Thyroid gland (tissue), 4 donors: Measurements from ENCODE around the gene NDUFA3. TPM values are rescaled to one million over a fixed set of nuclear protein-coding genes. Genes with fewer than 3 reads are reported as not detected.

ENCODE experiments used
- DNase-seq, 2 donors: peaks; one replicate each; pipeline ENCODE4 v3.0.0-alpha.2; 2019
- H3K27ac ChIP-seq, 3 donors: fragments of 200-600 bp; sonication (generic); 1 replicate in 2 of 3; 2 replicates in 1 of 3; pipeline ENCODE4 v1.5.1; 2016 to 2019; ENCODE audit warnings: mild to moderate bottlenecking in 1 of 3, moderate library complexity in 1 of 3
- H3K27me3 ChIP-seq: fragments of 200-600 bp; sonication (generic); one replicate; pipeline ENCODE4 v1.5.1; 2019
- H3K36me3 ChIP-seq, 2 donors: fragments of 200-600 bp; sonication (generic); one replicate each; pipeline ENCODE4 v1.5.1; 2016 to 2019
- H3K4me1 ChIP-seq, 2 donors: fragments of 200-600 bp; sonication (generic); one replicate each; pipeline ENCODE4 v1.5.1; 2017 to 2019
- H3K4me3 ChIP-seq, 3 donors: fragments of 200-600 bp; sonication (generic); replicated peaks in 1 of 3; 1 replicate in 2 of 3; 2 replicates in 1 of 3; pipeline ENCODE4 v1.5.1; 2016; ENCODE audit warnings: mild to moderate bottlenecking in 1 of 3
- H3K9me3 ChIP-seq: fragments of 200-600 bp; sonication (generic); one replicate; pipeline ENCODE4 v1.5.1; 2017
- POLR2A ChIP-seq, 2 donors: fragments of 450-650 bp; IDR thresholded peaks; one replicate each; pipeline ENCODE4 v1.6.1; 2017; ENCODE audit warnings: antibody characterized with exemption in 2 of 2, mild to moderate bottlenecking in 2 of 2, moderate library complexity in 1 of 2
- WGBS, 2 donors: methylation state at CpG; one replicate each; pipeline ENCODE4 v1.1.5; 2017; 5-methylcytosine and 5-hydroxymethylcytosine counted together
- intact Hi-C: fragments of 100-400 bp; cut with DNase I; formaldehyde crosslinking; loops from one replicate; pipeline ENCODE4 v1.15.1; 2023
- total RNA-seq, 4 donors: library from RNA; depleted of rRNA; stranded (reverse); fragments of >200 nt; gene quantifications; one replicate each; pipeline ENCODE4 v1.2.3, GENCODE V29; 2016
- TF ChIP-seq, protein P1 (sequence below), 6 experiments: fragments of 200-600 bp in 3 of 6; fragments of 450-650 bp in 3 of 6; sonication (generic) in 3 of 6; IDR thresholded peaks; one replicate each; pipeline ENCODE4 v1.5.1; 2016 to 2019; ENCODE audit warnings: antibody characterized with exemption in 6 of 6, mild to moderate bottlenecking in 2 of 6, inconsistent platforms in 1 of 6, moderate library complexity in 1 of 6

Gene NDUFA3
- total RNA-seq, 4 donors from 2014 or later, result 17.7 to 100 (median 52.7) TPM

DNA sequence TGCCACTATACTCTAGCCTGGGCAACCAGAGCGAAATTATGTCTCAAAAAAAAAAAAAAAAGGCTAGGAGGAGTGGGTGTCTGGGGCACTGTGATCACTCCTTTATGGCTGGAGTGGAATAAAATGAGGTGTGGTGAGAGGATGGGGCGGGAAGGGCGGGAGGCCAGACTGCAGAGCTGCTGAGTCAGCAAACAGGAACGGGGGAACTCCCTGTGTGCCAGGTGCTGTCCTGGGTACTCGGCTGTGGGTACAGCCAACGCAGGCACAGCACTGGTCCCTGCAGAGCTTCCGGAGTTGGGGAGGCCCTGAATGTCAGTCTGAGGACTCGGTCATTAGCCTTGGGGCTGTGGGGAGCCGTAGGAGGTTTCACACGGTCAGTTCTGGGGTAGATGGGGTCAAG lies 18.6 kb downstream of the NDUFA3 start:
- peaks cover 5 to 10% of the 10 kb centered on the region in 2 donors for H3K4me1 ChIP-seq
- WGBS, 2 donors, result 90 to 97% methylated on average over 10 of the region's 10 CpGs
- H3K9me3 ChIP-seq, result no peaks in the 10 kb centered on the region
- intact Hi-C loops, result no loop called here
- H3K36me3 ChIP-seq, result peaks cover 53 to 62% of the 10 kb centered on the region in 2 donors
- H3K27me3 ChIP-seq, result no peaks in the 10 kb centered on the region
- H3K27ac ChIP-seq, result no peak overlapping the region
- TF ChIP-seq, protein P1, sequence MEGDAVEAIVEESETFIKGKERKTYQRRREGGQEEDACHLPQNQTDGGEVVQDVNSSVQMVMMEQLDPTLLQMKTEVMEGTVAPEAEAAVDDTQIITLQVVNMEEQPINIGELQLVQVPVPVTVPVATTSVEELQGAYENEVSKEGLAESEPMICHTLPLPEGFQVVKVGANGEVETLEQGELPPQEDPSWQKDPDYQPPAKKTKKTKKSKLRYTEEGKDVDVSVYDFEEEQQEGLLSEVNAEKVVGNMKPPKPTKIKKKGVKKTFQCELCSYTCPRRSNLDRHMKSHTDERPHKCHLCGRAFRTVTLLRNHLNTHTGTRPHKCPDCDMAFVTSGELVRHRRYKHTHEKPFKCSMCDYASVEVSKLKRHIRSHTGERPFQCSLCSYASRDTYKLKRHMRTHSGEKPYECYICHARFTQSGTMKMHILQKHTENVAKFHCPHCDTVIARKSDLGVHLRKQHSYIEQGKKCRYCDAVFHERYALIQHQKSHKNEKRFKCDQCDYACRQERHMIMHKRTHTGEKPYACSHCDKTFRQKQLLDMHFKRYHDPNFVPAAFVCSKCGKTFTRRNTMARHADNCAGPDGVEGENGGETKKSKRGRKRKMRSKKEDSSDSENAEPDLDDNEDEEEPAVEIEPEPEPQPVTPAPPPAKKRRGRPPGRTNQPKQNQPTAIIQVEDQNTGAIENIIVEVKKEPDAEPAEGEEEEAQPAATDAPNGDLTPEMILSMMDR (IDR thresholded peaks at IDR 0.05), result no peak
- TF ChIP-seq POLR2A (IDR thresholded peaks at IDR 0.05), result no peak
- DNase-seq, result no peak
- H3K4me3 ChIP-seq, result no peak overlapping the region

DNA sequence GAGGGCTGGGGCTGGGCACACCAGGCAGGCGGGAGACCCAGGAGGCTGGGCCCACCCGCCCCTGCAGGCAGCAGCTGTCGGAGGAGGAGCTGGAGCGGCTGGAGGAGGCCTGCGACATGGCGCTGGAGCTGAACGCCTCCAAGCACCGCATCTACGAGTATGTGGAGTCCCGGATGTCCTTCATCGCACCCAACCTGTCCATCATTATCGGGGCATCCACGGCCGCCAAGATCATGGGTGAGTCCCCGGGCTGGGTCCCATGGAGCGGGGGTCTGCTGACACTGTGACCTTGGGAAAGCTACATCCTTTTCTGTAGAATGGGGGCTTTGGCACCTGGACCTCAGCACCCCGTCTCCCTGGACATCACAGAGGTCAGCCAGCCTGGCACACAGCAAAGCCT lies 21.0 kb downstream of the NDUFA3 start:
- Histone ChIP-seq H3K36me3 (peaks cover 77 to 80% of the 10 kb centered on the region in 2 donors), H3K27me3 (no peaks in the 10 kb centered on the region), H3K9me3 (no peaks in the 10 kb centered on the region), H3K27ac (no peak overlapping the region), H3K4me3 (no peak overlapping the region), H3K4me1 (no peaks in the 10 kb centered on the region)
- DNase-seq, result no peak
- TF ChIP-seq, protein P1 (IDR thresholded peaks at IDR 0.05), result no peak
- no peak for TF ChIP-seq POLR2A (IDR thresholded peaks at IDR 0.05)
- intact Hi-C loops, result no loop called here
- 94 to 98% methylated on average over 16 of the region's 17 CpGs for WGBS, 2 donors

GRCh38 chr19:54124393-54124792 lies 21.7 kb downstream of the NDUFA3 start:
- intact Hi-C loops, result no loop called here
- DNase-seq, result no peak
- H3K4me1 ChIP-seq, result no peaks in the 10 kb centered on the region
- 95% methylated on average over 18 to 19 of the region's 19 CpGs for WGBS, 2 donors
- TF ChIP-seq, protein P1 (IDR thresholded peaks at IDR 0.05), result no peak
- TF ChIP-seq POLR2A (IDR thresholded peaks at IDR 0.05), result no peak
- H3K9me3 ChIP-seq, result no peaks in the 10 kb centered on the region
- no peak overlapping the region for H3K27ac ChIP-seq
- H3K36me3 ChIP-seq, result peaks cover 82 to 85% of the 10 kb centered on the region in 2 donors
- no peaks in the 10 kb centered on the region for H3K27me3 ChIP-seq
- H3K4me3 ChIP-seq, result no peak overlapping the region

- H3K36me3 ChIP-seq, result peaks cover 80 to 81% of the 10 kb centered on the region in 2 donors
- DNase-seq, result no peak
- no peak overlapping the region for H3K27ac ChIP-seq
- no peaks in the 10 kb centered on the region for H3K9me3 ChIP-seq
- no peak for TF ChIP-seq POLR2A (IDR thresholded peaks at IDR 0.05)
- TF ChIP-seq, protein P1 (IDR thresholded peaks at IDR 0.05), result no peak
- intact Hi-C loops, result no loop called here
- 91 to 95% methylated on average over 6 to 9 of the region's 9 CpGs for WGBS, 2 donors
- H3K4me1 ChIP-seq, result no peaks in the 10 kb centered on the region
- no peak overlapping the region for H3K4me3 ChIP-seq
- H3K27me3 ChIP-seq, result no peaks in the 10 kb centered on the region
These were observed 23.1 kb downstream of the NDUFA3 start for GRCh38 chr19:54125713-54126112.

DNA sequence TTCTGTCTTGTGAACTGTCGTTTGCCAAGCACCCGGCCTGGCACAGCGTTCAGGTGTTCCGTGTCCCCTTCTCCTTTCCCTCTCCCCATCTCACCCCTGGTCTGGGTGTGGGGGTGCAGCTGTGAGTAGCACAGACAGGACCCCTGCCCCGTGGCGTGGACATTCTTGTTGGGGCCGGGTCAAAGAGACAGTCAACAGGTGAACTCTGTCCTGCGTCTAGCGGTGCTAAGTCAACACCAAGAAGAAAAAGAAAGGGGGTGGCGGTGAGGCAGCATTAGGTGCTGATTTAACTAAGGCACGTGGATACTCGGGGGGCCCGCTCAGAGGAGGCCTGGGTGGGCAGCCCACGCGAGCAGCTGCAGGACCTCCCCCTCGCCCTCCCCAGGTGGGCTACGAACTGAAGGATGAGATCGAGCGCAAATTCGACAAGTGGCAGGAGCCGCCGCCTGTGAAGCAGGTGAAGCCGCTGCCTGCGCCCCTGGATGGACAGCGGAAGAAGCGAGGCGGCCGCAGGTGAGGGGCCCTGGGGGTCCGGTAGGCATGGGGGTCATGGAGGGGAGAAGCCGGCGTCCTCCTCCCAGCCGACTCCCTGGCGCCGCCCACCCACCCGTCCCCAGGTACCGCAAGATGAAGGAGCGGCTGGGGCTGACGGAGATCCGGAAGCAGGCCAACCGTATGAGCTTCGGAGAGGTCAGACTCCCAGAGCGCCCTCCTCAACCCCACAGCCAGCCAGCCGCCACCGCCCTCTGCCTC lies 25.2 kb downstream of the NDUFA3 start:
- DNase-seq, result no peak
- Histone ChIP-seq H3K27me3 (no peaks in the 10 kb centered on the region), H3K36me3 (peaks cover 75 to 76% of the 10 kb centered on the region in 2 donors), H3K4me3 (no peak overlapping the region), H3K27ac (no peak overlapping the region), H3K4me1 (no peaks in the 10 kb centered on the region), H3K9me3 (no peaks in the 10 kb centered on the region)
- intact Hi-C loops, result no loop called here
- no peak for TF ChIP-seq POLR2A (IDR thresholded peaks at IDR 0.05)
- TF ChIP-seq, protein P1 (IDR thresholded peaks at IDR 0.05), result no peak
- WGBS, 2 donors, result 93 to 95% methylated on average over 32 to 39 of the region's 44 CpGs
